Measurements from ENCODE around the gene CADM3.

CADM3 gene

DNA sequence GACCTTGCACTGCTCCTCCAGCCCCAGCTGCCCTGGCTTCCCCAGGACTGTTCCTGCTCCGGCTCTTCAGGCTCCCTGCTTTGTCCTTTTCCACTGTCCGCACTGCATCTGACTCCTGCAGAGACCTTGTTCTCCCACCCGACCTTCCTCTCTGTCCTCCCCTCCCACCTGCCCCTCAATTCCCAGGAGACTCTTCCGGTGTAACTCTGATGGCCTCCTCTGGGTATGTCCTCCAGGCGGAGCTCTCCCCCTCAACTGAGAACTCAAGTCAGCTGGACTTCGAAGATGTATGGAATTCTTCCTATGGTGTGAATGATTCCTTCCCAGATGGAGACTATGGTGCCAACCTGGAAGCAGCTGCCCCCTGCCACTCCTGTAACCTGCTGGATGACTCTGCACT lies 33.8 kb downstream of the CADM3 start:
- DNase-seq (ENCODE audit: low read depth): no peak
- TF ChIP-seq, protein P1, sequence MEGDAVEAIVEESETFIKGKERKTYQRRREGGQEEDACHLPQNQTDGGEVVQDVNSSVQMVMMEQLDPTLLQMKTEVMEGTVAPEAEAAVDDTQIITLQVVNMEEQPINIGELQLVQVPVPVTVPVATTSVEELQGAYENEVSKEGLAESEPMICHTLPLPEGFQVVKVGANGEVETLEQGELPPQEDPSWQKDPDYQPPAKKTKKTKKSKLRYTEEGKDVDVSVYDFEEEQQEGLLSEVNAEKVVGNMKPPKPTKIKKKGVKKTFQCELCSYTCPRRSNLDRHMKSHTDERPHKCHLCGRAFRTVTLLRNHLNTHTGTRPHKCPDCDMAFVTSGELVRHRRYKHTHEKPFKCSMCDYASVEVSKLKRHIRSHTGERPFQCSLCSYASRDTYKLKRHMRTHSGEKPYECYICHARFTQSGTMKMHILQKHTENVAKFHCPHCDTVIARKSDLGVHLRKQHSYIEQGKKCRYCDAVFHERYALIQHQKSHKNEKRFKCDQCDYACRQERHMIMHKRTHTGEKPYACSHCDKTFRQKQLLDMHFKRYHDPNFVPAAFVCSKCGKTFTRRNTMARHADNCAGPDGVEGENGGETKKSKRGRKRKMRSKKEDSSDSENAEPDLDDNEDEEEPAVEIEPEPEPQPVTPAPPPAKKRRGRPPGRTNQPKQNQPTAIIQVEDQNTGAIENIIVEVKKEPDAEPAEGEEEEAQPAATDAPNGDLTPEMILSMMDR (IDR thresholded peaks at IDR 0.05; ENCODE audit: low read depth, low read length, missing control alignments): no peak
- H3K4me3 ChIP-seq (ENCODE audit: low read depth, low read length): no peak overlapping the region

DNA sequence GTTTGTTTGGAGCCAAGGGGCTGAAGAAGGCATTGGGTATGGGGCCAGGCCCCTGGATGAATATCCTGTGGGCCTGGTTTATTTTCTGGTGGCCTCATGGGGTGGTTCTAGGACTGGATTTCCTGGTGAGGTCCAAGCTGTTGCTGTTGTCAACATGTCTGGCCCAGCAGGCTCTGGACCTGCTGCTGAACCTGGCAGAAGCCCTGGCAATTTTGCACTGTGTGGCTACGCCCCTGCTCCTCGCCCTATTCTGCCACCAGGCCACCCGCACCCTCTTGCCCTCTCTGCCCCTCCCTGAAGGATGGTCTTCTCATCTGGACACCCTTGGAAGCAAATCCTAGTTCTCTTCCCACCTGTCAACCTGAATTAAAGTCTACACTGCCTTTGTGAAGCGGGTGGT lies 34.7 kb downstream of the CADM3 start:
- no peak overlapping the region for H3K4me3 ChIP-seq (ENCODE audit: low read depth, low read length)
- no peak for DNase-seq (ENCODE audit: low read depth)
- TF ChIP-seq, protein P1 (IDR thresholded peaks at IDR 0.05; ENCODE audit: low read depth, low read length, missing control alignments): no peak

DNA sequence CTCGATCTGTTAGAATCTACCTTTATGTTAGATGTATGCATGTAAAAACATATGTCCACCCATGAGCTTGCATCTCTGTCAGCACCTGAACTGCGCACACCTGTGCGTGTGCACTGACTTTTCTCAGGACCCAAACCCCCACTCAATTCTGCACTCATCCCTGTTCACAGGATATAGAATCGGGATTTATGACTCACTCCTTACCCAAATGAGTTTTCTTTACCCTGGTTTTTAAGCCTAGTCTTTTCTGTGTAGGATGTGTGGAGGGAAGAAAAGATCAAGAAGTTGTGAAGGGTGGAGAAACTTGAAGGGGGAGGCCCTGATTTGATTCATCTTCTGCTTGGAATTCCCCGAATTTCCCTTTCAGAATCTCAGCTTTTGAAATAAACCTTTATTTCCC lies 35.7 kb downstream of the CADM3 start:
- TF ChIP-seq, protein P1 (IDR thresholded peaks at IDR 0.05; ENCODE audit: low read depth, low read length, missing control alignments): no peak
- no peak for DNase-seq (ENCODE audit: low read depth)
- no peak overlapping the region for H3K4me3 ChIP-seq (ENCODE audit: low read depth, low read length)

DNA sequence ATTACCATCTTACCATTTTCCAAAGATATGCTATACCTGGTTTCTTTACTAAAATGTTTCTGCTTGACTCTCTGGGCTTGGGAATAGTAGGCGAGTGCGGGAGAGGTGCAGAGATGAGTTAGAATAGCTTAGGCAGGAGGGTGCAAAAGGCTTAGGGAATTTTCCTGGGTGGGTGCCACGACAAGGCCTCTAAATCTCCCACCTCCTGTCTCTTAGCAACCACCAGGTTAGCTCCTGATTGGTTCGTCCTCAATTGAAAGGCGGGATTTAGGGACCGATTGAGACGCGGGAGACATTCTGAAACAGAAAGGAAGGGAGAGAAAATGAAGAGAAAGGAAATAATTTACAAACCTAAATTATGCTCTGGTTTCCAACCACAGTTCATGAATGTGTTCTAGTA lies 36.4 kb downstream of the CADM3 start:
- DNase-seq (ENCODE audit: low read depth): no peak
- no peak overlapping the region for H3K4me3 ChIP-seq (ENCODE audit: low read depth, low read length)
- TF ChIP-seq, protein P1 (IDR thresholded peaks at IDR 0.05; ENCODE audit: low read depth, low read length, missing control alignments): no peak

DNA sequence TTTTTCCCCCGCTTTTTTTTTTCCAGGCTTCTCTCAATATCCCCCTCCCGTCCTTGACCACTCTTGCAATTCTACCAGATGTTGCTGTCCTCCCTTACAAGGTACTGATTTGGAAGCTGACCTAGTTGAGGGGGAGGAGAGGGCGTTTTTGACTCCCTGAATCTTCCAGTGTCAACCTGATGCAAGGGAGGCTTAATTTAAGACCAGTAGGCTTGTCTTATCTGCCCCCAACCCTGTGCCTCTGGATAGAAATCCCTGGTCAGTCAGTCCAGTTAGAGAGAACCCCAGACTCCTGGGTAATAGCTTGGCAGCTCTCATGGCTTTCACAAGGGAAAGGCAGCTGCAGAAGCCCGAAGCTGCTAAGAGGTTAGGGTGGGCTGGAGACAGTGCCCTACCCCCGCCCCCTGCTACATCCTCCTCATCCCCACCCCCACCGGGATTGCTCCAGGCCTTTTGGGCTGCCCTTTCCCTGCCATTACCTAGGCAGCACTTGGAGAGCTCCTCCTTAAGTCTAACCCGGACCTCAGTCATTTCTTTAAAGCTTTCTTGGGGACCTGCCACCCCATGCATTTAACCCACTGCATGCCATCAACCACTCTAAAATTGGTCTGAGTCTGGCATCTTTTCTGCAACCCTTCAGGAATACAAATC lies 36.9 kb downstream of the CADM3 start:
- H3K4me3 ChIP-seq (ENCODE audit: low read depth, low read length): no peak overlapping the region
- DNase-seq (ENCODE audit: low read depth): no peak
- TF ChIP-seq, protein P1 (IDR thresholded peaks at IDR 0.05; ENCODE audit: low read depth, low read length, missing control alignments): no peak

DNA sequence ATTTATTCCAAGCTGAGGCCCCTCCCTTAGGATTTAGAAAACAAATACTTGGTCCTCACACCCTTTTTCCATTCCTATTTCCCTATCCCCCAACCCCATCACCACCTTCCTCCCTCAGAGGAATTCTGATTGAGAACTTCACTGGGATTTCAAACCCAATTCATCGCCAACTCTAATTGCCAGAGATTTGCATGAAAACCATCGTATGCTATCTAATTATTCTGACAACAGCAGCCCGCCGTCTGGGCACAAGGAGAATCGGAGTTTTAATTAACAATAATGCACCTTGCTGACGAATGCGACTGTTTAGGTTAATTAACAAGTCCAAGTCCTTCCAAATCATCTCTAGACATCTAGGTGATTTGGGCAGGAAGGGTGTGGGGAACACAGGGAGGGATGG lies 37.6 kb downstream of the CADM3 start:
- H3K4me3 ChIP-seq (ENCODE audit: low read depth, low read length): no peak overlapping the region
- TF ChIP-seq, protein P1 (IDR thresholded peaks at IDR 0.05; ENCODE audit: low read depth, low read length, missing control alignments): no peak
- no peak for DNase-seq (ENCODE audit: low read depth)

All from GM12864 (cell line).